Stimulated activated CD4-positive, alpha-beta T cell treated with anti-CD3 and anti-CD28 coated beads, Interleukin-12 subunit alpha, Interleukin-12 subunit beta, amount 100 ng/mL, for 4 hours (primary cell): ENCODE data around the gene AMPD2.

Experiments
- DNase-seq: peaks from one replicate; pipeline ENCODE4 v3.0.0-alpha.2; 2020

AMPD2 gene

DNA sequence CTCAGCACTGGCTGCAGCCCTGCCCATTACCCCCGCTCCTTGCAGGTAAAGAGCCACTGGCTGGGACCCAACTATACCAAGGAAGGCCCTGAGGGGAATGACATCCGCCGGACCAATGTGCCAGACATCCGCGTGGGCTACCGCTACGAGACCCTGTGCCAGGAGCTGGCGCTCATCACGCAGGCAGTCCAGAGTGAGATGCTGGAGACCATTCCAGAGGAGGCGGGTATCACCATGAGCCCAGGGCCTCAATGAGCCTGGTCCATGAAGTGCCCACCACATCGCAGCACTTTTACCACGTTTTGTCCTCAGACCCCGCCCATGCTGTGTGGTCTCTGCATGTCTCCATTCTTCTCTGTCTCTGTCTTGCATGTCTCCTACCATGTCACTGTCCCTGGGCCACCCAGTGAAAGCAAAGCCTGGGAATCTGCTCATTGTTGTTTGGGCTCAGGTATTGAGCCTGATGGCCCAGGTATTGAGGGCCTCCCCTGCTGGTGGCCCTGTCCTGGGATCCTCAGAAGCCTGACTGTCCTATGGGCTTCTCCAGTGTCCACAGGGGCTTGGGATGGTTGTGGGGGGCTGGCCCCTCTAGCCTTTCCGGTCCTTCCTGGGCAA lies 11.4 kb downstream of the AMPD2 start:
- DNase-seq, result no peak

DNA sequence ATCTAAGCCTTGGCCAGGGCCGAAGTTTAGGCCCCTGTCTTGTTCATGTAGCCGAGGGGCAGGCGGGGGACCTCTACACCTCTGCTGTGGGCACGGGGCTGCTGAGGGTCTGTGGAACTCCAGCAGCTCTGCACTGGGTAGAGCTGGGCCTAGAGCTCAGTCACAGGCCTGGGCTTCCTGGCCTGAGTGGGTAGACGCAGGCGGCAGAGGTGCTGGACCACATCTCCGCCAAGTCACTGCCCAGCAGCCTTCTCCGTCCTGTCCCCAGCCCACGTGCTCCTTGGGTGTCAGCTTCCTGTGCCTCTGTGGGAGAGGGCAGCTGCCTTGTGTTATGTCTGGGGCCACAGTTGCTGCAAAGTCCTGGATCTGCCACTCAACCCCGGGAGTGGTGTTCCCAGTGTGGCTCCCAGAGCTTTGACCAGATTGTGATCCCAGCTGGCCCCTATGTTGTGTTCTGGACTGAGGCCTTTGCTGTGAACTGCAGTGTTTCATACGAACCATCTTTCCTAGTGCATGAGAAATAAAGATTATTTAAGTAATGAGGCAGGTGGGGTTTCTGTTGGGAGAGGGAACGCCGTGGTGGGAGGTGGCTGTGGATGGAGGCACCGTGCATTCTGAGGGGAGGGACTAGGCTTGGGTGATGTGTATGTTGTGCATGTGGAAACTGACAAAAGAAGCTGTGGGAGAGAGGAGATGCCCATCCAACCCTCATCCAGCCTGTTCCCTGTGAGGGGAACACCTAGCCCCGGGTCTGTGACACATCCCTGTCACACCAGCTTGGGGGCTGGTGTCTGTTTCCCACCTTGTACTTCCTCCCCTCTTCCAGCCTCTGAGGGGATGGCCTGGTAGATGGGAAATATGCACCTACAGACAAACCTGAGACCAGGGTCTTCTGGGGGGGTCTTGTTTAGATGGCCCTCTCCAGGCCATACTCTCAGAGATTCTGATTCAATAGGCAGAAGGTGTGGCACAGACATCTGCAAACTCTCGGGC lies 12.2 kb downstream of the AMPD2 start:
- no peak for DNase-seq

DNA sequence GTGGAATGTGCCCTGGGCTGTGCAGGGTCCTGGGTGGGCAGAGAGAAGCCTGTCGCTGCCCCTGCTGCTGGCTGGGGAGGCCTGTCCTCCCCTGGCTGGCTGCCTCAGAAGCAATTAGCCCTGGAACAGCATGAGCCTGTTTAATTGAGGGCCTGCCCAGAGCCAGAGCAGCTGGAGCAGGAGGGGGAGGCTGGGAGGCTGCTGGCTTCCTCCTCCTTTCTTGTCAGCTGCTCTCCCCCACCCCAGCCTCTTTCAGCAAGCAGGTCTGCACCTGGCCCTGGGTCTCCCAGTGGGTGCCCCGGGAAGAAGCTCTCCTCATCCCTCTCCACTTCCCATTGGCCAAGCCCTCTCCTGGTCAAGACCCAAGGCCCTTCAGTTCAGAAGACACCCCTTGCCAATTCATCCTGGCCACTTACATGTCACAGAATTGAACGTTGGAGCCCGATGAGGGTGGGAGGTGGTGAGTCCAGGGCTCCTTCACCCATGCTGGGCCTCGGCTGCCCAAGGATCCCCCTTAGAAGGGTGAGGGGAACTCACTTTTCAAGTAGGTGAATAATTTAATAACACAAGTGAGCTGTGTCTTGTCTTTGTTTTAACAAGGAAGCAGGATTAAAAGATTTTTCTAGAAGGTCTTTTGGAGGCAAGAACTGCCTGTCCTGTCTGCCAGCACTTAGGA lies 13.2 kb downstream of the AMPD2 start:
- DNase-seq, result no peak

DNA sequence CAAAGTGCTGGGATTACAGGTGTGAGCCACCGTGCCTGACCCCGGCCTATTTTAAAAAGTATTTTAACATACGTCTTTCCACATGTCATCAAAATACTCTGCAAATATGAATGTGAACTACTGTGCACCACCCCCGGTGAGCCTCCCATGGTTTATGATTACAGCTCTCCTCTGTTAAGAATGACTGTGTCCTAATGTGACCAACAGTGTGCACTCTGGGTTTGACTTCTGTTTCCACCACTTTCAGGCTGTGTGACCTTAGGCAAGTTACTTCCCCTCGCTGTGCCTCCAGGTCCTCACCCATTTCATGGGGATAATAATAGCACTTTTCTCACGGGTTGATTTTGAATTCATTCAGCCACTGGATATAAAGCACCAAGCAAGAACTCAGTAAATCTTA lies 14.7 kb downstream of the AMPD2 start:
- DNase-seq, result no peak

DNA sequence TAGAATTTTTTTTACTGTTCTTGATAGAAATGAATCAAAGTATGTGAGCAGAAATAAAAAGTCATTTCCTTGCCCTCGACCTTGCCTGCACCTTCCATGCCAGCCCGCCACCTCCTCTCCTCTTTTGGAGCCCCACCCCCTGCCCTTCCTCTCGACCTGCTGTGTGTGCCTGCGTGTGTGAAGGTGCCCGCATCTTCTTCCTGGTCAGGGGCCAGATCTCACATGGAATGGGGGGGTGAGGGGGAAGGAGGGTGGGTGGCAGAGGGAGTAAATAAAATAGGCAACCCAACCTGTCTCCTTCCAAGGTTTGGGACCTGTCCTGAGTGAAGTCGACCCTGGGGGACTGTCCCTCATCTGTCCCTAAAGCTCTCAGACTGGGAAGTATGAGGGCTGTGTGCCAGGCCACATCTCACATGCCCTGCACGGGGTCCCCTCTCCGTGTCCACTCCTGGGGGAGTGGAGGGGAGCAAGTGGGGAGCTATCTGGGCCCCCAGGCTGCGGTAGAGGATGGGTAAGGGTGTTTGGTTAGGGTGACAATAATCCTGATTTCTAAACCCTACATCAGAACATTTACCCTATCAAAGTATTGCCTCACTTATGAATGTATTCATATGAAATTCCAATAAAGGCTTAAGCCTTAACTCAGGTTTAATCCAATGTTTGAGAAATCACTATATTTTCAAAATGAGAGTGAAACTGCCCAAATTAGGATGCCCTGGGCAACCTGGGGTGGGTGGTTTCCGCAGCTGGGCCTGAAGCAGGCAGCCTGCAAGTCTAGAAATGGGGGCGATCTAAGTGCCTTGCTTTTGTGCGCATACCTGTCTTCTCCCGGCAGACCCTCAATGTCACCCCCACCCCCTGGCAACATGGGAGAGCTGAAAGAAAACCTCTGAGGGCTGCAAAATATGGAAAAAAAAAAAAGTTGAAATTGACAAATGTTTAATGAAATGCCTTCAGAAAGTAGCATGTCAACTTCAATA lies 15.4 kb downstream of the AMPD2 start:
- no peak for DNase-seq

DNA sequence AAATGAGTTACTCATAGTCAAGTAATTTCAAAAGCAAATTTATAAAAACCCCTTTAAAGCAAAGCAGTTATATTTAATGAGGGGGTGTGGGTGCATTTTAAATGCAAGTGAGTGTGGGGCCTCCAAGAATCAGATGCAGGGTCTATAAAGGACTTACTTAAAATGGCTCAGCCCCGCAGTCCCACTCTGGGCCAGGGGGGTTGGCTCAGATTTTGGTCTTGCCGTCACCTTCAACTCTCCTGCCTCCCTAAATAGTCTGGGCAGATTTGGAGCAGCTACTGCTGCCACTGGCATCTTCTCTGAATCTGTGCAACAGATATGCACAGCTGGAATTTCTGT lies 16.2 kb downstream of the AMPD2 start:
- DNase-seq, result no peak

DNA sequence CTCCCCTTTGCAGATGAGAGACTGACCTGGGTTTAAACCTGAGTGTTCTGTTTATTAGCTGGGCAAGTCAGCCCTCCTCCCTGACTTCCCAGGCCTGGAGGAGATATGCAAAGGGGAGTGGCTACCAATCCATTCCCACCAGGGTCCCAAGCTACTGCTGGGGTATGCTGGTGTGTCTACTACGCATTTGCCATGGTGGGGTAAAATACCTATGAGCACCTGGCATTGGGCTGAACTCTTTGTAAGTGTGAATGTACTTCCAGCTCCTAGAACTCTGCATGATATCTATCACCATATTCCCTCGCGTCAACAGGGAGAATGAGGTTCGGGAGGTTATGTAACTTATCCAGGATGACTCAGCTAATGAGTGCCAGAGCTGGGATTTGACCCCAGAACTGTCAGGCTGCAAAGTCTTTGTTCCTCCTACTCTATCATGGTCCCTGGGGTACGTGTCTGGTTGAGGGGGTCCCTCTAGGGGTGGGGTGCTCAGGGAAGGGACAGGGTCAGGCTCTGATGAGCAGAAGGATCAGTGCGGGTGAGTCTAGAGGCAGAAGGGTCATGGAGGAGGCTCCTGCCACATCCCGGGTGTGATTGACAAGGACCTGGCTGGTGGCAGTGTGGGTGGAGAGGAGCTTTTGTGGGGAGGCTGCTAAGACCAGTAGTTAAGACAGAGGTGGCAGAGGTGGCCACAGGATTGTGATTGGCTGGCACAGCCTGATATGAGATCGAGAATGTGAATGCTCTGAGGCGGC lies 16.7 kb downstream of the AMPD2 start:
- no peak for DNase-seq

DNA sequence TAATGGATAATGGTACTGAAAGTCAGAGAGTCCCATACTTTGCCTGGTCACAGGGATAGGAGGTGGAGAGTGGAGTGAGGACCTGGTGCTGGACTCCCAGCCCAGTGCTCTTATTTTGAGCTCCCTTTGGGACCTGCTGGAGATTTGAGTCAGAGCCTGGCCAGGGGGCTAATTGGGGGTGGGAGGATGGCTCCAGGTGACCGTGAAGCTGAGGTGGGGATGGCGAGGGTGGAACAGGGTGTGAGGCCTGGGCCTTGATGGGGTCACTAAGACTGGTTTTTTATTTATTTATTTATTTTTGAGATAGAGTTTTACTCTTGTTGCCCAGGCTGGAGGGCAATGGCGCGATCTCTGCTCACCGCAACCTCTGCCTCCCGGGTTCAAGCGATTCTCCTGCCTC lies 17.8 kb downstream of the AMPD2 start:
- no peak for DNase-seq

DNA sequence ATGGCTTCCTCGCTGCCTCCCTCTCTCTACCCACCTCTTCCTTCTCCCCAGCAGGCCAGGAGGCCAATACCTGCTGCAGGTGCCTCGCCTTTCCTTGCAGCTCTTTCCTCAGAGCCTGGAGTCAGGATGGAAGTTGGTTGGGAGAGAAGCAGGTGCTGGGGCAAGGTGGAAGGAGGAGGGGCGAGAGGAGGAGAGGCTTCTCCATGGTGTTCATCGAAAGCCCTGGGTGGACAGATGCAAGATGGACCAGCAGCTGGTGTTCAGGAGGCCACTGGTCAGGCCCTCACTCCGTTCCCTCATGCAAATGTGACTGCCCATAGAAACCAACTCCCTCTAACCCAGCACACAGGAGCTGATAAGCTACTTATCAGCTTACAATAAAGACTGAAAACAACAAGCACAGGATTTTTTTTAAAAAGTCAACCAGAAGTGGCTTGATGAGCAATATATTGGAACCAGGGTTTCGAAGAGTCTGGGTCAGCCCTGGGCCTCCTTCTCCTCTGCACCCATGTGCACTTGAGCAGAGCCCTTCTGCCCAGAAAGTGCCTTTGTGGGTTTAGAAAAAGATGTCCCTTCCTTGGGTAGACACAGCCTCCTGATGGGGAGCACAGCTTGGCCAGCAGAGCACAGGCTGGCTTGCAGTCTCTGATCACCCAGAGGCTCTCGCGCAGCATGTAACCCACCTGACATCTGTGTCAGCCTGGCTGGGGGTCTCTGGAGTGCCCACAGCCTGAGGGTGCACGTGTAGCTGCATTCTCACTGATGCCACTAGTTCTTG lies 19.6 kb downstream of the AMPD2 start:
- no peak for DNase-seq

DNA sequence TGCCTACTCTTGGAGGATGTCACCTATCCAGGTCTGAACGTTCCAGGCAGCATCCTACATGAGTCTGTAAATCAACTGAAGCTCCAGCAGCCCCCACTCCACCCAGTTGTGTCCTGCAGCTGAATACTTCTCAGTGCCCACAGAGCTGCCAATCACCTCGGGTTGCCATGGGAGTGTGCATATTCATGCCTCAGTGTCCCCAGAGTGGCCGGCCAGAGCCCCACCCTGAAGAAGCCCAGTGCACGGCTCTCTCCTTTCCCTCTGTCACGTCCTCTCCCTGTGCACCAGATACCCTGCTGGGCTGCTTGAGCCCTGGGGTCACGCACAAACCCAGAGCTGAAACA lies 20.2 kb downstream of the AMPD2 start:
- no peak for DNase-seq

DNA sequence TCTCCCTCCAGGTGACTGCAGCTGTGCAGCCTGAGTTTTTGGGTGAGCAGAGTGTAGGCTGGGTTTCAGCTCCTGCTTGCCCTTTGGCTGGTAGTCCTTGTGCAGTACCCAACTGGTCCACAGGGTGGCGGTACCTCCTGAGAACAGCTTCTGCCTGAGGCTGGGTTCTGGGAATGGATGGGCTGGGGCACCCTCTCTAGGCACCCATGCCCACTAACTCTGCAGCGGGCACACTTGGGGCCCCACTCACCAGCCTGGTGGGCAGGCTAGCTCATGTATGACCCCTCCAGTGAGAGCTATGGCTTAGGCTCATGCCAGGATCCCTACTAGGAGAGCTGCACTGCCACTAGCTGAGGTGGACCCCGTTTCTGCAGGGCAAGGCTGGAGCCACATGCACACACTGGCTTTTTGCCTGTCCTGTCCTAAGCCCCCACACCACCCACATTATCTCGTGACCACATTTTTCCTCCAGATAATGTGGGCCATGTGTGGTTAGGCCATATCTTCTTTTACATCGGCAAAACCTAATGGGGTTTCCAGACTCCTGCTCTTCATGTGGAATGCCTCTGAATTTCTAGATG lies 20.7 kb downstream of the AMPD2 start:
- peak; percentile 94 for DNase-seq

DNA sequence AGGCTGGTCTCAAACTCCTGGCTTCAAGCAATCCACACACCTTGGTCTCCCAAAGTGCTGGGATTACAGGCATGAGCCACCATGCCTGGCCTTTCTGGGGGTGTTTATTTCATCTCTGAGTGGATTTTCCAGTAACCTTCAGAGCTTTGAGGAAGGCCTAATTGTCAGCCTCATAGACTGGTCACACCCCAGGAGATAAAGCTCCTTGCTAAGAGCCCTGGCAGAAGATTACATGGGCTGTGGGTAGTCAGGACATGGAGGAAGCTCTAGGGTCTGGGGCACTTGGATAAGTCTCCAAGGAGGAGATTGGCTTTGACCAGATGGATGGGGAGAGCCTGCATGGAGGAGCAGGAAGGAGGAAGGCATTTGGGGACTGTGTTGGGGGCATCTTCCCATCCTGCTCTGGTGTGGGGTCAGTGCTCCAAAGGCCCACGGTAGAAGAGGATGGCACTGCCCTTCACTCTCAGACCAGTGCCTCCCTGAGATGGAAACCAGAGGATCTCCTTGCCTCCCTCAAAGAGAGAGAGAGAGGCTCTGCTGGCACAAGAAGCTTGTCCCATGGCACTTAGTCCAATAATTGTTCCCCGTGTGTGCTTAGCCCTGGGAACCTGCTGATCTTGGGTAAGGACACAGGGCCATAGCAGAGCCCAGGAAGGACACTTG lies 21.6 kb downstream of the AMPD2 start:
- no peak for DNase-seq

DNA sequence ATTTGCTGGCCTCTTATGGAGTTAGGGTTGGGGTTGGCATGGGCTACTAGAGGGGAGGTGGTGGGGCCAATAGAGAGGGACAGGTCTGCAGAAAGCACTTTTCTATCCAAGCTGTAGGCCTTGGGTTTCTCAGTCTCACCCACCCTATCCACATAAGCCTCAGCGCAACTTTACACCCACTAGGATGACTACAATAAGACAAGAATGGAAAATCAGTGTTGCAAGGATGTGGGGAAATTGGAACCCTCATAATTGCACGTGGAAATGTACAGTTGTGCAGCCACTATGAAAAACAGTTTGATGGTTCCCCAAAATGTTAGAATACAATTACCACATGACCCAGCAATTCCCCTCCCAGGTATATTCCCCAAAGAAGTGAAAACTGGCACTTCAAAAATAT lies 22.2 kb downstream of the AMPD2 start:
- DNase-seq, result no peak

DNA sequence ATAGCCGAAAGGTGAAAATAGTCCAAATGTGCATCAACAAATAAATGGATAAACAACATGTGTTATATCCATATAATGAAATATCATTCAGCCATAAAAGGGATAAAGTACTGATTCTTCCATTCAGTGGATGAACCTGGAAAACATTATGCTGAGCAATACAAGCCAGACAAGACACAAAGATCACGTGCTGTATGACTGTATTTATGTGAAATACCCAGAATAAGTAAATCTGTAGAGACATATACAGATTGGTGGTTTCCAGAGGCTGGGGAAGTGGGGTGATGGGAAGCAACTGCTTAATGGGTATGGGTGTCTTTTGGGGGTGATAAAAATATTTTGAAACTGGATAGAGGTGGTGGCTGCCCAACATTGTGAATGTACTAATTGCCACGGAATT lies 23.0 kb downstream of the AMPD2 start:
- DNase-seq, result no peak

DNA sequence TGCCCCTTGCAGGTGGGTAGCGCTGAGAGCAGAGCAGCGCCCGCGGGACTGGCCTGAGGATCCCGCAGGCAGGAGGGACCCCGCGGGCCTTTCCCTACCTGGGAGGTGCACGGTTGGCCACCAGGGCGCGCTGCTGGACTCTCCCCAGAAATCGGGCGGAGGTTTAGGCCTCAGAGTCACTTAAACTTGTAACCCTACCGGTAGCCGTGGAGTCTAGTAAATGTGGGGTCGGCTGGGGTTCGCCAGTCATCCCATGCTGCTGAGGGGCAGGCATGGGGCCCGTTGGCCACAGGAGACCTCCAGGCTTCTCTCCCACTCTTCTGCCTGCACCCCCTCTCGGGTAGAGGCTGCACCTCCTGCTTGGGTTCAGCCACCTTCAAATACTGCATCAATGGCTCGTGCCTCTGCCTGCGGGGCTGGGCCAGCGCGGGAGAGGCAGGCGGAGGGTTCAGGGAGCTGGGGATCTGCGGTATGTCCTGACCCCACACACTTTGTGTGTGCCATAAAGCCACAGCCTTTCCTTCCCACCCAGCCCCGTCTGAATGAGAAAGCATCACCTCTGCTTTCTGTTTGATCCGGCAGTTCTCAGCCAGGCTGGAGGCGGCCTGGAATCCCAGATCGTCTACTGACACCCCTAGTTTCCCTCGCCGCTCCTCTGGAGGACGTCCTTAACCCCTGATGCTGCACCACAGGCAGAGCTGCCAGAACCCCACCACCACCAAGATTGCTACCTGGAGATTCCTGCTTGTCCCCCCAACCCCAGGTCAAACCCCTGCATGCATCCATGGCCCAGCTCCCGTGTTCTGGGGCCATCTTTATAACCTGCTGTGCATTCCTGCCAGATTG lies 24.0 kb downstream of the AMPD2 start:
- peak; percentile 86 for DNase-seq

DNA sequence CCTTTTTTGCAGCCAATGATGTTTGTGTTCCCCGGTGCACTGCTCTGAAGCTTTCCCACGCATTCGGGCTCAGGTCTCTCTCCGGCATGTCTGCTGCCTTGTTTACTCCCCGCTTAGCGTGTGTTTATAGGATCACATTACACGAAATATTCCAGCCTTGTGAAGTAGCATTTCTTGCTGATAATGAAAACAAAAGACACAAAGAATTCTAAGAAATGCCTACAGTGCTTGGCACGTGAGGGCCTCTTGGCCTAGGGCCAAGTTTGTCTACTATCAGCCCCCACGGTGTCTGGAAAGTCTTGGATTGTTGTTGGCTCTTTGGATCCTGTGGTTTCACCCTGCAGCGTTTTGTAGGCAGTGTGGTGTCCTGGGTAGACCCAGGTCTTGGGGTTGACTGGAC lies 25.0 kb downstream of the AMPD2 start:
- DNase-seq, result no peak

DNA sequence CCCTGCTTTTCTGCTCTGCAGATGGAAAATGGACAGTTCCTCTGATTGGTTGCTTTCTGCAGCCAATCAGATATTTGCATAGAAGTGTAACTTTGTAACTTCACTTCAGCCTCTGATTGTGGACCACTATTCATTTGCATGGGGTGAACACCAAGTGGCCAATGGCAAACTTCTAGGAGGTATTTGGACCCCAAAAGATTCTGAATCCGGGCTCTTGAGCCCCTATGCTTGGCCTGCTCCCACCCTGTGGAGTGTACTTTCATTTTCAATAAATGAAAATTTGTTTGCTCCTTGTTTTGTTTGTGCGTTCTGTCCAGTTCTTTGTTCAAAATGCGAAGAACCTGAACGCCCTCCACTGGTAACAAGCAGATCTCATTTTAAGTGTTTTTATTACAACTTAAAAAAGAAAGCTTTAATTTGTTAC lies 29.9 kb downstream of the AMPD2 start:
- DNase-seq, result no peak

DNA sequence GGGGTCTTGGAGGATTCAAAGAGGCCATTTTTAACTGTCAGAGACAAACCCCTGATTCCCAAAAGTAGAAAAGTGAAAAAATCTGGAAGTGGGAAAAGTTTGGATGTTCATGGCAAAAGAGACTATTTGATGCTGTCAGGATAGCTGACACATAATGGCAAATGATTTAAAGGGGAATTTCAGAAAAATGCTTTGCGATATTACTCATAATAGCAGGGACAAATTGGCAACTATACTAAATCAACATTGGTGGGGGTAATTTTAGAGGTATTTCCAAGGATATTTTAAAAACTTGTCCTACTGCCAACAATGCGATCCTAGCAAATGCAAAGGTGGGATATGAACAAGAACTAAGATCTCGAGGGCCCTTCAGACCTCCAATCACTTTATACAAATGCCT lies 31.0 kb downstream of the AMPD2 start:
- no peak for DNase-seq

DNA sequence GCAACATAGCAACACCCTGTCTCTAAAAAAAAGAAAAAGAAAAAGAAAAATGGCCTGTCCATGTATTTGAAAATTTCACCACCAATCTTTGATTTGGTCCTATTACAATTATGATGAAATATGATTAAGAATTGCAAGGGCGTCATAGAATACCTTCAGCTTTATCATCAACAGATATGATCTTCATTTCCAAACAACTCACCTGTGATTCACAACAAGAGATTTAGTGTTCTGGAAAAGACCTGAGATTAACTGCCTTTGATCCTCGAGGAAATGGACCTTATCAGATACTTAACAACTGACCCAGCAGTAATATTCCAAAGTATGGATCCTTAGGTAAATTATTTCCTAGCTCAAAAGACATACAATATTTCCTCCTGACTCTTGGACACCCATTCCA lies 32.8 kb downstream of the AMPD2 start:
- no peak for DNase-seq
